Measurements from ENCODE around the gene STX18. TPM values are rescaled to one million over a fixed set of nuclear protein-coding genes. Genes with fewer than 3 reads are reported as not detected.

STX18 gene
- total RNA-seq, 1 experiment from 2014 or later = 32.7 TPM

- H3K36me3 Mint-ChIP-seq (ENCODE audit: insufficient read depth, unreplicated experiment) = no peaks in the 10 kb centered on the region
- BruUV-seq (replicated peaks) = no TSS peak
- POLR2A ChIA-PET = no interaction called here
- intact Hi-C loops (cut with micrococcal nuclease) = no loop called here
- no peak for DNase-seq (ENCODE audit: unreplicated experiment)
- no peak overlapping the region for H3K4me3 Mint-ChIP-seq (ENCODE audit: unreplicated experiment)
- CTCF ChIA-PET = interaction anchor here (0.6 kb wide), 1 partner anchor 482 kb away, joined by 3 read pairs; no protein-coding TSS in a partner anchor
- TF ChIP-seq, protein P1, sequence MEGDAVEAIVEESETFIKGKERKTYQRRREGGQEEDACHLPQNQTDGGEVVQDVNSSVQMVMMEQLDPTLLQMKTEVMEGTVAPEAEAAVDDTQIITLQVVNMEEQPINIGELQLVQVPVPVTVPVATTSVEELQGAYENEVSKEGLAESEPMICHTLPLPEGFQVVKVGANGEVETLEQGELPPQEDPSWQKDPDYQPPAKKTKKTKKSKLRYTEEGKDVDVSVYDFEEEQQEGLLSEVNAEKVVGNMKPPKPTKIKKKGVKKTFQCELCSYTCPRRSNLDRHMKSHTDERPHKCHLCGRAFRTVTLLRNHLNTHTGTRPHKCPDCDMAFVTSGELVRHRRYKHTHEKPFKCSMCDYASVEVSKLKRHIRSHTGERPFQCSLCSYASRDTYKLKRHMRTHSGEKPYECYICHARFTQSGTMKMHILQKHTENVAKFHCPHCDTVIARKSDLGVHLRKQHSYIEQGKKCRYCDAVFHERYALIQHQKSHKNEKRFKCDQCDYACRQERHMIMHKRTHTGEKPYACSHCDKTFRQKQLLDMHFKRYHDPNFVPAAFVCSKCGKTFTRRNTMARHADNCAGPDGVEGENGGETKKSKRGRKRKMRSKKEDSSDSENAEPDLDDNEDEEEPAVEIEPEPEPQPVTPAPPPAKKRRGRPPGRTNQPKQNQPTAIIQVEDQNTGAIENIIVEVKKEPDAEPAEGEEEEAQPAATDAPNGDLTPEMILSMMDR (IDR thresholded peaks at IDR 0.05; ENCODE audit: unreplicated experiment) = no peak
- H3K27me3 Mint-ChIP-seq (ENCODE audit: insufficient read depth, unreplicated experiment) = no peaks in the 10 kb centered on the region
- H3K4me1 Mint-ChIP-seq (ENCODE audit: insufficient read depth, unreplicated experiment) = no peaks in the 10 kb centered on the region
- H3K27ac Mint-ChIP-seq (ENCODE audit: low read depth, unreplicated experiment) = no peak overlapping the region
- no peaks in the 10 kb centered on the region for H3K9me3 Mint-ChIP-seq (ENCODE audit: unreplicated experiment)
Measured at GRCh38 chr4:4496592-4497372, 45.1 kb downstream of the STX18 start.

- ChIA-PET POLR2A (no interaction called here), CTCF (interaction anchor here (0.8 to 1.1 kb wide), 2 partner anchors 10 to 14 kb away, joined by 3 read pairs; no protein-coding TSS in a partner anchor)
- H3K27ac Mint-ChIP-seq (ENCODE audit: low read depth, unreplicated experiment) = no peak overlapping the region
- no peaks in the 10 kb centered on the region for H3K36me3 Mint-ChIP-seq (ENCODE audit: insufficient read depth, unreplicated experiment)
- H3K9me3 Mint-ChIP-seq (ENCODE audit: unreplicated experiment) = no peaks in the 10 kb centered on the region
- intact Hi-C loops (cut with micrococcal nuclease) = no loop called here
- peaks cover 4% of the 10 kb centered on the region for H3K4me1 Mint-ChIP-seq (ENCODE audit: insufficient read depth, unreplicated experiment)
- H3K27me3 Mint-ChIP-seq (ENCODE audit: insufficient read depth, unreplicated experiment) = no peaks in the 10 kb centered on the region
- TF ChIP-seq, protein P1 (IDR thresholded peaks at IDR 0.05; ENCODE audit: unreplicated experiment) = no peak
- no peak overlapping the region for H3K4me3 Mint-ChIP-seq (ENCODE audit: unreplicated experiment)
- DNase-seq (ENCODE audit: unreplicated experiment) = no peak
- BruUV-seq (replicated peaks) = no TSS peak
Measured at GRCh38 chr4:4494882-4495281, 47.0 kb downstream of the STX18 start.

DNA sequence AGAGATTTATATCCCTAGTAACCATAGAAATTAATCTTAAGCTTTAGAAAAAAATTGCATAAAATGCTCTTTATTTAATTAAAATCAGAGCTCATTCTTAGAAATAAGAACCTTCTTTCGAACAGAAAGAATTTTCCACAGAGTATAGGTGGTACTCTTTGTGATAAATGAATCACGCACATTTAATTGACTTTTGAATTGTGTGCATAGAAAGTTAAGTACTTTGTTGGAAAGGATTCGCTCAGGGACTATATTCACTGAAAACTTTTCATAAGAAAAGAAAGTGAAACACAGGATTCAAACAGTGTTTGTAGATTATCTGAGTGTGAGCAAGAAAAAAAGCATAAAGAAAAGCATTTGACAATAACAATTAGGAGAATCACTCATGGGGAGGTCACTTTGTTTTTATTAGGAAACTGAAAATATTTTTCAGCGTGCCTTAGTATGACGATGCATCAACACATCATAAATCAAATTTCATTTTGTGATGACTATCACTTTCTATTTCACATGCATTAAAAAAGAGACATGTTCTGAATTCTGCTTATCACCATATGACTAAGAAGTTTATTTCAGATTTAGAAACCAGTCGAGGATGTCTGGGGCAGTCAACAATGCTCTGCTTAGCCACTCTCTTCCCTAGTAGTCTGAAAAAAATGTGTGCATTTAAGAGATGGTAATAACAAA, 49.5 kb downstream of the STX18 start:
- ChIA-PET POLR2A (no interaction called here), CTCF (interaction anchor here (1.5 kb wide), 1 partner anchor 12 kb away, joined by 5 read pairs; no protein-coding TSS in a partner anchor)
- BruUV-seq (replicated peaks) = no TSS peak
- TF ChIP-seq, protein P1 (IDR thresholded peaks at IDR 0.05; ENCODE audit: unreplicated experiment) = no peak
- DNase-seq (ENCODE audit: unreplicated experiment) = no peak
- Mint-ChIP-seq H3K4me1 (ENCODE audit: insufficient read depth, unreplicated experiment) (peaks cover 6% of the 10 kb centered on the region), H3K27me3 (ENCODE audit: insufficient read depth, unreplicated experiment) (no peaks in the 10 kb centered on the region), H3K4me3 (ENCODE audit: unreplicated experiment) (no peak overlapping the region), H3K36me3 (ENCODE audit: insufficient read depth, unreplicated experiment) (no peaks in the 10 kb centered on the region), H3K27ac (ENCODE audit: low read depth, unreplicated experiment) (no peak overlapping the region), H3K9me3 (ENCODE audit: unreplicated experiment) (no peaks in the 10 kb centered on the region)
- intact Hi-C loops (cut with micrococcal nuclease) = no loop called here

DNA sequence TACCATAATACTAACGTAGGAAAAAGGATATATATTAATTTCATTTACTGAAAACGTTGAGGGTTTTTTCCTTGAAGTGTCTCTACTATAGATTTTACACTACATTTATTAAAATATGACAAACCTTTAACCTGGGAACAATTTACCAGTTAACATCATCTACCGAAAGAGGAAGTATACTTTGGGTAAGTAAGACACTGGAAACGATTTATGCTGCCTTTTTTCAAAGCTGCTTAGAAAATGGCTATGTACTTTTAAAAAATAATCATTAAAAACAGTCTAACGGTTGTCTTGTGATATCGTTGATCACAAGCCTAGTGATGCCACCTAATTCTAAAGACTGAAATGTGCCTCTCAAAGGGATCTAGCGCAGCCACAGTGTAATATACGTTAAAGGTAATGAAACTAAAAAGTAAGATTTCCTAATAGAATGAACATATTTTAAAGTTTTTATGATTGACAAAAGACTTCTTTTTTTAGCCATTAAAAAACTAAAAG, 50.4 kb downstream of the STX18 start:
- CTCF ChIA-PET = interaction anchor here (1.5 kb wide), 1 partner anchor 11 kb away, joined by 5 read pairs; no protein-coding TSS in a partner anchor
- POLR2A ChIA-PET = no interaction called here
- peaks cover 6% of the 10 kb centered on the region for H3K4me1 Mint-ChIP-seq (ENCODE audit: insufficient read depth, unreplicated experiment)
- H3K27ac Mint-ChIP-seq (ENCODE audit: low read depth, unreplicated experiment) = no peak overlapping the region
- TF ChIP-seq, protein P1 (IDR thresholded peaks at IDR 0.05; ENCODE audit: unreplicated experiment) = no peak
- no peak overlapping the region for H3K4me3 Mint-ChIP-seq (ENCODE audit: unreplicated experiment)
- BruUV-seq (replicated peaks) = no TSS peak
- DNase-seq (ENCODE audit: unreplicated experiment) = no peak
- no peaks in the 10 kb centered on the region for H3K36me3 Mint-ChIP-seq (ENCODE audit: insufficient read depth, unreplicated experiment)
- intact Hi-C loops (cut with micrococcal nuclease) = no loop called here
- H3K9me3 Mint-ChIP-seq (ENCODE audit: unreplicated experiment) = no peaks in the 10 kb centered on the region
- H3K27me3 Mint-ChIP-seq (ENCODE audit: insufficient read depth, unreplicated experiment) = no peaks in the 10 kb centered on the region
